ENCODE measurements around the gene MARCHF6.
"Not testable (repeated sequence)": the region's sequence is repeated elsewhere in the genome, so short reads cannot be mapped to it uniquely, and the experiment has no call there.

GRCh38 chr5:10375146-10375545 lies 21.7 kb downstream of the MARCHF6 start:
- TF ChIP-seq, protein P1, sequence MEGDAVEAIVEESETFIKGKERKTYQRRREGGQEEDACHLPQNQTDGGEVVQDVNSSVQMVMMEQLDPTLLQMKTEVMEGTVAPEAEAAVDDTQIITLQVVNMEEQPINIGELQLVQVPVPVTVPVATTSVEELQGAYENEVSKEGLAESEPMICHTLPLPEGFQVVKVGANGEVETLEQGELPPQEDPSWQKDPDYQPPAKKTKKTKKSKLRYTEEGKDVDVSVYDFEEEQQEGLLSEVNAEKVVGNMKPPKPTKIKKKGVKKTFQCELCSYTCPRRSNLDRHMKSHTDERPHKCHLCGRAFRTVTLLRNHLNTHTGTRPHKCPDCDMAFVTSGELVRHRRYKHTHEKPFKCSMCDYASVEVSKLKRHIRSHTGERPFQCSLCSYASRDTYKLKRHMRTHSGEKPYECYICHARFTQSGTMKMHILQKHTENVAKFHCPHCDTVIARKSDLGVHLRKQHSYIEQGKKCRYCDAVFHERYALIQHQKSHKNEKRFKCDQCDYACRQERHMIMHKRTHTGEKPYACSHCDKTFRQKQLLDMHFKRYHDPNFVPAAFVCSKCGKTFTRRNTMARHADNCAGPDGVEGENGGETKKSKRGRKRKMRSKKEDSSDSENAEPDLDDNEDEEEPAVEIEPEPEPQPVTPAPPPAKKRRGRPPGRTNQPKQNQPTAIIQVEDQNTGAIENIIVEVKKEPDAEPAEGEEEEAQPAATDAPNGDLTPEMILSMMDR (conservative IDR thresholded peaks at IDR 0.05; ENCODE audit: low read depth, low read length), result not testable (repeated sequence)
- TF ChIP-seq EZH2 (IDR thresholded peaks at IDR 0.05; ENCODE audit: borderline replicate concordance, low read depth, low read length, poor library complexity, severe bottlenecking), result not testable (repeated sequence)
